ENCODE measurements around the gene ZNF275.
"Not testable (repeated sequence)": the region's sequence is repeated elsewhere in the genome, so short reads cannot be mapped to it uniquely, and the experiment has no call there.

Gene ZNF275

DNA sequence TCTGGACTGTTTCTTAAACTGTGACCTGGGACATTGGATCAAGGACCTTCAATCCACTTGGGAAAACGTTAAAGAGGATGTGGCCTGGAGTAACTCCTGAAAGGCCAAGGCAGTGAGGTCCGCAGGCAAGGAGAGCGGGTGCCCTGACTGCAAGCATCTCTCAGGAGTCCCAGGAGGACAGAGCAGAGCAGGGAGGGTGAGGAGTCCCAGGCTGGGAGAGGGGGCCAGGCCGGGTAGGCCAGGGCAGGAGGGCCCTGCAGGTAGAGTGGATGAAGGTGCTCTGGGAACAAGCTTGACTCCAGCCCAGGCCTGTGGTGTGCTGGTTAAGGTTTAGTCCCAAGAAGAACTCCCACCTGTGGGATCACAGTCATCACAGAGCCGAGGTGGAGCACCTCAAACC, 53.4 kb downstream of the ZNF275 start:
- H3K4me3 ChIP-seq (ENCODE audit: low read depth, low read length) = no peak overlapping the region
- no peak for DNase-seq
- no peaks in the 10 kb centered on the region for H3K27me3 ChIP-seq
- no peaks in the 10 kb centered on the region for H3K36me3 ChIP-seq
- H3K4me1 ChIP-seq = no peaks in the 10 kb centered on the region
- no peak for TF ChIP-seq CTCF (IDR thresholded peaks at IDR 0.05; ENCODE audit: low read depth, low read length)
- no peaks in the 10 kb centered on the region for H3K9me3 ChIP-seq

GRCh38 chrX:153387987-153388721, 54.2 kb downstream of the ZNF275 start:
- Histone ChIP-seq H3K4me1 (no peaks in the 10 kb centered on the region), H3K9me3 (no peaks in the 10 kb centered on the region), H3K36me3 (no peaks in the 10 kb centered on the region), H3K27me3 (no peaks in the 10 kb centered on the region), H3K4me3 (ENCODE audit: low read depth, low read length) (no peak overlapping the region)
- no peak for DNase-seq
- no peak for TF ChIP-seq CTCF (IDR thresholded peaks at IDR 0.05; ENCODE audit: low read depth, low read length)

DNA sequence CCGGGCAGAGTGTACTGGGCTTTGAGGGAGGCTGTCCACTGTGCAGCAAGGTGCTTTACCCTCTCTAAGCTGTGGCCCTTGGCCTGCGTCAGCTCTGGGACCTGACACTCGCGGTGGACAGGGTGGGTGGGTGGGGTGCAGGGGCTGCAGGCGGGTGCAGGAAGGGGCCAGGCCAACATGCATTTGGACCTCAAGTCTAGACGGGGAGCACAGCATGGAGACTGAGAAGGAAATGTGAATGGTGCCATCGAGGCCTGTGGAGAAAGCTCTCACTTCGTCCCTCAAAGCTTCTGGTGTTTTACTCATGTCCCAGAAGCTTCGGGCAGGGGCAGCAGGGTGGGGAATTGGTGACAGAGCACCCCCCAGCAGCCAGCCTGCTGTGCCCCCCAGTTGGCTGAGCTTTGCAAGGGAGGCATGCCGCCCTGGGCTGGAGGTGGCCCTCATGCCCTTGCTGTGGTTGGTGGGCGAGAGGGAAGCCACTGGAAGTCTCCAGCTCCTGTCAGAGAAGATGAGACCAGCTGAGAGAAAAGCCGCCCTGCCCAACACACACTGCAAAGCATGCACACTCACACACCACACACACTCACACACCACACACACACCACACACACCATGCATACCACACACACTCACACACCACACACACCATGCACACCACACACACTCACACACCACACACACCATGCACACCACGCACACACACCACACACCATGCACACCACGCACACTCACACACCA, 54.9 kb downstream of the ZNF275 start:
- Histone ChIP-seq H3K4me1 (no peaks in the 10 kb centered on the region), H3K36me3 (no peaks in the 10 kb centered on the region), H3K4me3 (ENCODE audit: low read depth, low read length) (no peak overlapping the region), H3K9me3 (no peaks in the 10 kb centered on the region), H3K27me3 (no peaks in the 10 kb centered on the region)
- no peak for DNase-seq
- no peak for TF ChIP-seq CTCF (IDR thresholded peaks at IDR 0.05; ENCODE audit: low read depth, low read length)

- H3K27me3 ChIP-seq; H3K4me1 ChIP-seq; H3K4me3 ChIP-seq (ENCODE audit: low read depth, low read length); H3K9me3 ChIP-seq; DNase-seq; H3K36me3 ChIP-seq: not testable (repeated sequence)
These were observed 55.5 kb downstream of the ZNF275 start for GRCh38 chrX:153389460-153389768.

- TF ChIP-seq CTCF (IDR thresholded peaks at IDR 0.05; ENCODE audit: low read depth, low read length) = no peak
- no peaks in the 10 kb centered on the region for H3K27me3 ChIP-seq
- DNase-seq = no peak
These were observed 58.8 kb downstream of the ZNF275 start for GRCh38 chrX:153392642-153393321.

GRCh38 chrX:153394612-153395011, 60.7 kb downstream of the ZNF275 start:
- no peak for TF ChIP-seq CTCF (IDR thresholded peaks at IDR 0.05; ENCODE audit: low read depth, low read length)
- Histone ChIP-seq H3K27me3 (no peaks in the 10 kb centered on the region), H3K4me3 (ENCODE audit: low read depth, low read length) (no peak overlapping the region), H3K36me3 (no peaks in the 10 kb centered on the region), H3K9me3 (no peaks in the 10 kb centered on the region), H3K4me1 (no peaks in the 10 kb centered on the region)
- no peak for DNase-seq

More at GRCh38 chrX:153392642-153393321, 58.8 kb downstream of the ZNF275 start:
- Histone ChIP-seq H3K4me3 (ENCODE audit: low read depth, low read length) (no peak overlapping the region), H3K9me3 (no peaks in the 10 kb centered on the region), H3K4me1 (no peaks in the 10 kb centered on the region), H3K36me3 (no peaks in the 10 kb centered on the region)

Data from BE2C (cell line).